Measurements from ENCODE around the gene CCDC157. TPM values are rescaled to one million over a fixed set of nuclear protein-coding genes. Genes with fewer than 3 reads are reported as not detected.

The CCDC157 gene
- total RNA-seq, 4 donors from 2014 or later: 1.5 to 2.5 (median 1.6) TPM

- no peak overlapping the region for H3K27ac ChIP-seq (replicated peaks in 1 of 4)
- H3K27me3 ChIP-seq: no peaks in the 10 kb centered on the region
- intact Hi-C loops (cut with DNase I): loop anchor here (2.0 kb wide), 1 partner anchor 71 kb away; no protein-coding TSS in a partner anchor
- 60% methylated on average over 22 of the region's 22 CpGs for WGBS
- peaks cover 2 to 12% (median 3%) of the 10 kb centered on the region in 4 donors for H3K36me3 ChIP-seq
- no peaks in the 10 kb centered on the region for H3K9me3 ChIP-seq
- TF ChIP-seq EP300 (IDR thresholded peaks at IDR 0.05): no peak
- TF ChIP-seq POLR2AphosphoS5 (IDR thresholded peaks at IDR 0.05): no peak
- TF ChIP-seq CTCF (IDR thresholded peaks at IDR 0.05): no peak
- TF ChIP-seq POLR2A (IDR thresholded peaks at IDR 0.05; ENCODE audit: low read depth): no peak
- peaks cover 30 to 45% (median 43%) of the 10 kb centered on the region in 4 donors for H3K4me1 ChIP-seq
- peak overlapping the region; percentile 75 to 82 (median 81) for H3K4me3 ChIP-seq
- no peak for DNase-seq (ENCODE audit: extremely low spot score)
Observed at GRCh38 chr22:30357650-30358215, 926 bp downstream of the CCDC157 start.

GRCh38 chr22:30358541-30358940 lies 1.7 kb downstream of the CCDC157 start:
- Histone ChIP-seq H3K27ac (replicated peaks in 1 of 4) (no peak overlapping the region), H3K36me3 (peaks cover 0 to 6% (median 0%) of the 10 kb centered on the region in 4 donors), H3K4me3 (no peak overlapping the region), H3K9me3 (no peaks in the 10 kb centered on the region), H3K27me3 (no peaks in the 10 kb centered on the region), H3K4me1 (peaks cover 30 to 38% (median 36%) of the 10 kb centered on the region in 4 donors)
- no peak for DNase-seq (ENCODE audit: extremely low spot score)
- 96% methylated on average over 6 of the region's 6 CpGs for WGBS
- TF ChIP-seq POLR2A (IDR thresholded peaks at IDR 0.05; ENCODE audit: low read depth) (no peak), POLR2AphosphoS5 (IDR thresholded peaks at IDR 0.05) (no peak), CTCF (IDR thresholded peaks at IDR 0.05) (no peak), EP300 (IDR thresholded peaks at IDR 0.05) (no peak)
- intact Hi-C loops (cut with DNase I): loop anchor here (2.0 kb wide), 1 partner anchor 72 kb away; no protein-coding TSS in a partner anchor

GRCh38 chr22:30361916-30362650 lies 5.3 kb downstream of the CCDC157 start:
- H3K27me3 ChIP-seq: no peaks in the 10 kb centered on the region
- peaks cover 5 to 10% (median 8%) of the 10 kb centered on the region in 4 donors for H3K4me1 ChIP-seq
- 82% methylated on average over 9 of the region's 10 CpGs for WGBS
- no peak overlapping the region for H3K4me3 ChIP-seq
- DNase-seq (ENCODE audit: extremely low spot score): no peak
- intact Hi-C loops (cut with DNase I): no loop called here
- peaks cover 0 to 9% (median 2%) of the 10 kb centered on the region in 4 donors for H3K36me3 ChIP-seq
- TF ChIP-seq POLR2A (IDR thresholded peaks at IDR 0.05; ENCODE audit: low read depth): no peak
- no peak for TF ChIP-seq CTCF (IDR thresholded peaks at IDR 0.05)
- no peak for TF ChIP-seq POLR2AphosphoS5 (IDR thresholded peaks at IDR 0.05)
- no peak for TF ChIP-seq EP300 (IDR thresholded peaks at IDR 0.05)
- no peaks in the 10 kb centered on the region for H3K9me3 ChIP-seq
- no peak overlapping the region for H3K27ac ChIP-seq (replicated peaks in 1 of 4)

GRCh38 chr22:30362651-30363281 lies 6.0 kb downstream of the CCDC157 start:
- Histone ChIP-seq H3K4me3 (no peak overlapping the region), H3K4me1 (peaks cover 0 to 3% (median 2%) of the 10 kb centered on the region in 4 donors), H3K36me3 (peaks cover 0 to 9% (median 2%) of the 10 kb centered on the region in 4 donors), H3K9me3 (no peaks in the 10 kb centered on the region), H3K27ac (replicated peaks in 1 of 4) (no peak overlapping the region), H3K27me3 (no peaks in the 10 kb centered on the region)
- no peak for TF ChIP-seq POLR2A (IDR thresholded peaks at IDR 0.05; ENCODE audit: low read depth)
- no peak for TF ChIP-seq CTCF (IDR thresholded peaks at IDR 0.05)
- no peak for TF ChIP-seq POLR2AphosphoS5 (IDR thresholded peaks at IDR 0.05)
- TF ChIP-seq EP300 (IDR thresholded peaks at IDR 0.05): no peak
- 74% methylated on average over 7 of the region's 7 CpGs for WGBS
- intact Hi-C loops (cut with DNase I): no loop called here
- no peak for DNase-seq (ENCODE audit: extremely low spot score)
